Activated naive CD8-positive, alpha-beta T cell treated with anti-CD3 and anti-CD28 coated beads for 36 hours (primary cell): ENCODE results near the gene TNFAIP6. TPM values are rescaled to one million over a fixed set of nuclear protein-coding genes. Genes with fewer than 3 reads are reported as not detected.
"Not testable (repeated sequence)": the region's sequence is repeated elsewhere in the genome, so short reads cannot be mapped to it uniquely, and the experiment has no call there.

Experiments used
- DNase-seq: peaks from one replicate; pipeline ENCODE4 v3.0.0; 2021
- H3K27ac Mint-ChIP-seq: one replicate; pipeline ENCODE4 v1.8.0; 2022; ENCODE audit warnings: mild to moderate bottlenecking, moderate library complexity, mixed read lengths
- H3K27me3 Mint-ChIP-seq: one replicate; pipeline ENCODE4 v1.8.0; 2022; ENCODE audit warnings: mild to moderate bottlenecking, mixed read lengths
- H3K36me3 Mint-ChIP-seq: one replicate; pipeline ENCODE4 v1.8.0; 2021; ENCODE audit warnings: mild to moderate bottlenecking, mixed read lengths
- H3K4me1 Mint-ChIP-seq: one replicate; pipeline ENCODE4 v1.8.0; 2021; ENCODE audit warnings: mixed read lengths
- H3K4me3 Mint-ChIP-seq: one replicate; pipeline ENCODE4 v1.8.0; 2022; ENCODE audit warnings: mild to moderate bottlenecking, moderate library complexity, mixed read lengths
- H3K9me3 Mint-ChIP-seq: one replicate; pipeline ENCODE4 v1.8.0; 2022; ENCODE audit warnings: mixed read lengths
- total RNA-seq, 2 experiments: library from RNA; stranded (reverse); gene quantifications; one replicate each; pipeline ENCODE4 v1.2.3, GENCODE V29; 2021

TNFAIP6 gene
- not detected for total RNA-seq

GRCh38 chr2:151357359-151357758 lies at the start of gene TNFAIP6:
Gene TNFAIP6 (plus strand): TSS chr2:151357592. CDS start chr2:151357667, 75 bp downstream.
- Mint-ChIP-seq H3K36me3 (no peaks in the 10 kb centered on the region), H3K27me3 (peaks cover 4% of the 10 kb centered on the region), H3K9me3 (no peaks in the 10 kb centered on the region), H3K4me1 (no peaks in the 10 kb centered on the region), H3K27ac (no peak within 1 kb of the TSS), H3K4me3 (no peak within 1 kb of the TSS)
- DNase-seq, result no peak

GRCh38 chr2:151310313-151310712 lies 47.1 kb upstream of the TNFAIP6 start:
- not testable (repeated sequence) for H3K4me3 Mint-ChIP-seq, H3K27ac Mint-ChIP-seq, H3K9me3 Mint-ChIP-seq, DNase-seq, H3K36me3 Mint-ChIP-seq, H3K4me1 Mint-ChIP-seq, H3K27me3 Mint-ChIP-seq

GRCh38 chr2:151312440-151312839 lies 45.0 kb upstream of the TNFAIP6 start:
- not testable (repeated sequence) for H3K4me3 Mint-ChIP-seq, H3K27ac Mint-ChIP-seq, H3K27me3 Mint-ChIP-seq

GRCh38 chr2:151315381-151315903 lies 42.0 kb upstream of the TNFAIP6 start:
- Mint-ChIP-seq H3K27ac (no peak overlapping the region), H3K27me3 (peaks cover under 1% of the 10 kb centered on the region), H3K36me3 (no peaks in the 10 kb centered on the region), H3K4me1 (peaks cover 11% of the 10 kb centered on the region), H3K4me3 (no peak overlapping the region), H3K9me3 (peaks cover 3% of the 10 kb centered on the region)
- no peak for DNase-seq

More at GRCh38 chr2:151312440-151312839, 45.0 kb upstream of the TNFAIP6 start:
- not testable (repeated sequence) for H3K9me3 Mint-ChIP-seq, DNase-seq, H3K36me3 Mint-ChIP-seq, H3K4me1 Mint-ChIP-seq

- Mint-ChIP-seq H3K9me3 (peaks cover 3% of the 10 kb centered on the region), H3K27ac (no peak overlapping the region), H3K4me3 (no peak overlapping the region), H3K36me3 (no peaks in the 10 kb centered on the region), H3K27me3 (peaks cover 5% of the 10 kb centered on the region), H3K4me1 (no peaks in the 10 kb centered on the region)
- no peak for DNase-seq
Observed at GRCh38 chr2:151325581-151326095, 31.8 kb upstream of the TNFAIP6 start.

- Mint-ChIP-seq H3K4me3 (no peak overlapping the region), H3K36me3 (no peaks in the 10 kb centered on the region), H3K27me3 (peaks cover 7% of the 10 kb centered on the region), H3K4me1 (no peaks in the 10 kb centered on the region), H3K9me3 (no peaks in the 10 kb centered on the region), H3K27ac (no peak overlapping the region)
- no peak for DNase-seq
Observed at GRCh38 chr2:151326554-151326953, 30.8 kb upstream of the TNFAIP6 start.

- Mint-ChIP-seq H3K27me3 (peaks cover 7% of the 10 kb centered on the region), H3K4me1 (no peaks in the 10 kb centered on the region), H3K9me3 (no peaks in the 10 kb centered on the region), H3K27ac (no peak overlapping the region), H3K4me3 (no peak overlapping the region), H3K36me3 (no peaks in the 10 kb centered on the region)
- no peak for DNase-seq
Observed at GRCh38 chr2:151329998-151330397, 27.4 kb upstream of the TNFAIP6 start.

GRCh38 chr2:151333083-151333482 lies 24.3 kb upstream of the TNFAIP6 start:
- H3K27me3 Mint-ChIP-seq, result peaks cover 7% of the 10 kb centered on the region
- no peaks in the 10 kb centered on the region for H3K9me3 Mint-ChIP-seq
- no peak overlapping the region for H3K27ac Mint-ChIP-seq
- H3K4me1 Mint-ChIP-seq, result no peaks in the 10 kb centered on the region
- no peak for DNase-seq
- H3K36me3 Mint-ChIP-seq, result no peaks in the 10 kb centered on the region
- no peak overlapping the region for H3K4me3 Mint-ChIP-seq

- Mint-ChIP-seq H3K36me3 (no peaks in the 10 kb centered on the region), H3K27me3 (peaks cover 7% of the 10 kb centered on the region), H3K4me1 (no peaks in the 10 kb centered on the region), H3K9me3 (no peaks in the 10 kb centered on the region), H3K27ac (no peak overlapping the region), H3K4me3 (no peak overlapping the region)
- no peak for DNase-seq
Observed at GRCh38 chr2:151334082-151334815, 23.1 kb upstream of the TNFAIP6 start.

- Mint-ChIP-seq H3K4me3 (no peak overlapping the region), H3K27ac (no peak overlapping the region), H3K4me1 (no peaks in the 10 kb centered on the region), H3K36me3 (peaks cover 5% of the 10 kb centered on the region), H3K9me3 (peaks cover 10% of the 10 kb centered on the region), H3K27me3 (no peaks in the 10 kb centered on the region)
- no peak for DNase-seq
Observed at GRCh38 chr2:151336863-151337371, 20.5 kb upstream of the TNFAIP6 start.

GRCh38 chr2:151337643-151338042 lies 19.7 kb upstream of the TNFAIP6 start:
- Mint-ChIP-seq H3K36me3 (peaks cover 5% of the 10 kb centered on the region), H3K9me3 (peaks cover 10% of the 10 kb centered on the region), H3K27me3 (no peaks in the 10 kb centered on the region), H3K4me3 (no peak overlapping the region), H3K27ac (no peak overlapping the region), H3K4me1 (no peaks in the 10 kb centered on the region)
- DNase-seq, result no peak

GRCh38 chr2:151338115-151338514 lies 19.3 kb upstream of the TNFAIP6 start:
- Mint-ChIP-seq H3K4me3 (no peak overlapping the region), H3K4me1 (no peaks in the 10 kb centered on the region), H3K9me3 (peaks cover 10% of the 10 kb centered on the region), H3K27me3 (no peaks in the 10 kb centered on the region), H3K27ac (no peak overlapping the region), H3K36me3 (peaks cover 5% of the 10 kb centered on the region)
- DNase-seq, result no peak

GRCh38 chr2:151343073-151343472 lies 14.3 kb upstream of the TNFAIP6 start:
- no peak overlapping the region for H3K27ac Mint-ChIP-seq
- peaks cover 15% of the 10 kb centered on the region for H3K9me3 Mint-ChIP-seq
- DNase-seq, result no peak
- H3K36me3 Mint-ChIP-seq, result peaks cover 5% of the 10 kb centered on the region
- no peaks in the 10 kb centered on the region for H3K4me1 Mint-ChIP-seq
- no peaks in the 10 kb centered on the region for H3K27me3 Mint-ChIP-seq
- no peak overlapping the region for H3K4me3 Mint-ChIP-seq

- not testable (repeated sequence) for H3K27me3 Mint-ChIP-seq, DNase-seq, H3K27ac Mint-ChIP-seq, H3K36me3 Mint-ChIP-seq, H3K4me1 Mint-ChIP-seq, H3K4me3 Mint-ChIP-seq
- peaks cover 15% of the 10 kb centered on the region for H3K9me3 Mint-ChIP-seq
Observed at GRCh38 chr2:151344191-151344590, 13.2 kb upstream of the TNFAIP6 start.

- Mint-ChIP-seq H3K4me3 (no peak overlapping the region), H3K36me3 (peaks cover 5% of the 10 kb centered on the region), H3K4me1 (no peaks in the 10 kb centered on the region), H3K27ac (no peak overlapping the region), H3K27me3 (no peaks in the 10 kb centered on the region), H3K9me3 (peaks cover 15% of the 10 kb centered on the region)
- no peak for DNase-seq
Observed at GRCh38 chr2:151344906-151345305, 12.5 kb upstream of the TNFAIP6 start.

GRCh38 chr2:151347294-151347693 lies 10.1 kb upstream of the TNFAIP6 start:
- Mint-ChIP-seq H3K4me3 (no peak overlapping the region), H3K36me3 (no peaks in the 10 kb centered on the region), H3K9me3 (peaks cover 5% of the 10 kb centered on the region), H3K27ac (no peak overlapping the region), H3K4me1 (no peaks in the 10 kb centered on the region), H3K27me3 (no peaks in the 10 kb centered on the region)
- no peak for DNase-seq
